ENCODE measurements around the gene CCT8.

CCT8 gene

DNA sequence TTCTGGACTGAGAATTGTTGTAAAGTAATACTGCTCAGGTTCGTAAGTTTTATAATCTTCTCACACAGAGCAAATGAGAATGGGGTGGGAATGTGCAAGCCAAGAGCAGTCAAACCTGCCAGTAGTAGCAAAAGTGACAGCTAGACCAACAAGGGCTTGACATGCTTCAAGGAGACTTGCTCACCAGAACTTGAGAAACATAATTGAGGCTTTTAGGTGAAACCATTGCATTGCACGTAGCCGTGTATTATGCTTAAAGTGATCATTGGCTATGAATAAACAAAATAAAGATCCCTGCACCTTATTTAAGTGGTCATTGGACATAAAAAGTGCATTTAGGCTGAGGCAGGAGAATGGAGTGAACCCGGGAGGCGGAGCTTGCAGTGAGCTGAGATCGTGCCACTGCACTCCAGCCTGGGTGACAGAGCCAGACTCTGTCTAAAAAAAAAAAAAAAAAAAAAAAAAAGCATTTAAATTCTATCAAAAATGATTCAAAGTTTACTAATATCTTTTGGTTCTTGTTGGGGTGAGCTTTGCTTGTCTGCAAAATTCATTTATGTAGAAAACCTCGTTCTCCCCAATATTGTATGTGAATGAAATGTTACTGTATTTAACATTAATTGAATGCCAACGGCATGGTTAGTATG is 11.8 kb upstream of the CCT8 start:
- TF ChIP-seq, protein P1, sequence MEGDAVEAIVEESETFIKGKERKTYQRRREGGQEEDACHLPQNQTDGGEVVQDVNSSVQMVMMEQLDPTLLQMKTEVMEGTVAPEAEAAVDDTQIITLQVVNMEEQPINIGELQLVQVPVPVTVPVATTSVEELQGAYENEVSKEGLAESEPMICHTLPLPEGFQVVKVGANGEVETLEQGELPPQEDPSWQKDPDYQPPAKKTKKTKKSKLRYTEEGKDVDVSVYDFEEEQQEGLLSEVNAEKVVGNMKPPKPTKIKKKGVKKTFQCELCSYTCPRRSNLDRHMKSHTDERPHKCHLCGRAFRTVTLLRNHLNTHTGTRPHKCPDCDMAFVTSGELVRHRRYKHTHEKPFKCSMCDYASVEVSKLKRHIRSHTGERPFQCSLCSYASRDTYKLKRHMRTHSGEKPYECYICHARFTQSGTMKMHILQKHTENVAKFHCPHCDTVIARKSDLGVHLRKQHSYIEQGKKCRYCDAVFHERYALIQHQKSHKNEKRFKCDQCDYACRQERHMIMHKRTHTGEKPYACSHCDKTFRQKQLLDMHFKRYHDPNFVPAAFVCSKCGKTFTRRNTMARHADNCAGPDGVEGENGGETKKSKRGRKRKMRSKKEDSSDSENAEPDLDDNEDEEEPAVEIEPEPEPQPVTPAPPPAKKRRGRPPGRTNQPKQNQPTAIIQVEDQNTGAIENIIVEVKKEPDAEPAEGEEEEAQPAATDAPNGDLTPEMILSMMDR (IDR thresholded peaks at IDR 0.05; ENCODE audit: borderline replicate concordance, control extremely low read depth, extremely low read depth, insufficient read depth, missing control alignments), result no peak
- DNase-seq (ENCODE audit: low spot score), result no peak
- in situ Hi-C loops (cut with MboI; ENCODE audit: low sequenced_read_pairs, unreplicated experiment), result loop anchor here (25.0 kb wide), 1 partner anchor 752 kb away; no protein-coding TSS in a partner anchor

DNA sequence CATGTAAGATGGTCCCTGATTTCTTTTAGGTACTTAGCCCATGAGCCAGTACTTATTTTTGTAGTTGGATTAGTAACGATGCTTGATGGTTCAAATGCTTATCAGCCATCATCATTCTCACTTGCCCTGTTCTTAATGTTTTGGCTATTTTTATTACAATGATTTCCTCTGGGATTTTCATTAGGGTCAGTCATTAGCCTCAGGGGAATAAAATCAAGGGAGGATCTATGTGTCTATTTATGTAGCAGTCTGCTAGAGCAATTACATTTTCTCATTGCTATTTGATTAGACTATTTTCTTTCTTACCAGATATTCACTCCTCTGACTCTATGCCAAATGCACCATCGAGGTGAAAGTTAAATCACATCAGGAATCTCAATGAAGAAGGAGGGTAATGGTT is 10.9 kb upstream of the CCT8 start:
- TF ChIP-seq, protein P1 (IDR thresholded peaks at IDR 0.05; ENCODE audit: borderline replicate concordance, control extremely low read depth, extremely low read depth, insufficient read depth, missing control alignments), result no peak
- DNase-seq (ENCODE audit: low spot score), result no peak
- in situ Hi-C loops (cut with MboI; ENCODE audit: low sequenced_read_pairs, unreplicated experiment), result loop anchor here (5.0 to 25.0 kb wide), 2 partner anchors 288 to 753 kb away; no protein-coding TSS in a partner anchor

DNA sequence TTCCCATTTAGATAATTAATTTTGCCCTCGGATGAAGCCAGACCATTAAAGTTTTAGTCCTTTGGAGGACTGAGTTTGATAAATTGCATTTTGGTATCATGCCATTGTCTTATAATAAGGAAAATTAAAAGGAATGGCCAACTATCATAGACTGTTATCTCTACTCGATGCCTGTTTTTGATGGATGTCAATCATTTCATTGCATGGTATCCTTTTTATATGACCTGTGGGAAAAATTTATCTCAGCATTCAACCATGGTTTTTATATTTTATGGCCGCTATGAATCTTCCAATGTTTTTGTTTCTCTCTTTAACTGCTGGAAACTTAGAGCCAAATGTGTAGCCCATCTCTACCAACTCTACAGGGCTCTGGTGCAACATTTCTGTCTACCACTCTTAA is 9.9 kb upstream of the CCT8 start:
- in situ Hi-C loops (cut with MboI; ENCODE audit: low sequenced_read_pairs, unreplicated experiment), result loop anchor here (5.0 to 25.0 kb wide), 2 partner anchors 289 to 754 kb away; no protein-coding TSS in a partner anchor
- TF ChIP-seq, protein P1 (IDR thresholded peaks at IDR 0.05; ENCODE audit: borderline replicate concordance, control extremely low read depth, extremely low read depth, insufficient read depth, missing control alignments), result no peak
- DNase-seq (ENCODE audit: low spot score), result no peak

DNA sequence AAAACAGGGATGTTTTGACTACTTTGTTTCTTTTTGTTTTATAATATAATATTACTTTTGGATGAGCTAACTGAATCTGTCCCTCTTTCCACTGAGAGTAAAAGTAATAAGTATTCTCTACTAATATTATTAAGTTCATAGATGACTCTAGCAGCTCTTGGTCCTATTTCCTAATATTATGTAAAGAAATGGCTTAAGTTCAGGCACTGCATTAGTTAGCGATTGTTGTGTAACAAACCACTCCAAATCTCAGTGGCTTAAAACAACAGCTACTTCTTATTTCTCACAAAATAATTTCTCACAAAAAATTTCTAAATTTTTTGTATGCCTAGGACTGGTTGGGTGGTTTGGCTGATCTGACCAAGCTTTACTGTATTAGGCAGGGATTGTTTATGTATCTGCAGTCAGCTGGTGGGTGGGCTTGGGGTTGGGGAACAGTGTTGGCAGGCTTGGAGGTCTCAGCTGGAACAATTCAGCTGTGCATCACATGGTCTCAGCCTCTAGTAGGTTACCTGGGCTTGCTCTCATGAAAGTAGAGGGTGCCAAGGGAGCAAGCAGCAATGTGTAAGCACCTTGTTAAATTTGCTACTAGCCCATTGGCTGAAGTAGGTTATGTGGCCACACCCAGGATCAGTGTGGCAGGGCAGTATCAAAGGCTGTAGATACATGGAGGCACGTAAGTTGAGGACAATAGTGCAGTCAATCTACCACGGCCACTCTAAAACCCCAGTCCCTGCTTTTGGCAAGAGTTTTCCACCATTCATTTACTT is 8.8 kb upstream of the CCT8 start:
- TF ChIP-seq, protein P1 (IDR thresholded peaks at IDR 0.05; ENCODE audit: borderline replicate concordance, control extremely low read depth, extremely low read depth, insufficient read depth, missing control alignments), result no peak
- in situ Hi-C loops (cut with MboI; ENCODE audit: low sequenced_read_pairs, unreplicated experiment), result loop anchor here (5.0 to 25.0 kb wide), 2 partner anchors 290 to 755 kb away; no protein-coding TSS in a partner anchor

DNA sequence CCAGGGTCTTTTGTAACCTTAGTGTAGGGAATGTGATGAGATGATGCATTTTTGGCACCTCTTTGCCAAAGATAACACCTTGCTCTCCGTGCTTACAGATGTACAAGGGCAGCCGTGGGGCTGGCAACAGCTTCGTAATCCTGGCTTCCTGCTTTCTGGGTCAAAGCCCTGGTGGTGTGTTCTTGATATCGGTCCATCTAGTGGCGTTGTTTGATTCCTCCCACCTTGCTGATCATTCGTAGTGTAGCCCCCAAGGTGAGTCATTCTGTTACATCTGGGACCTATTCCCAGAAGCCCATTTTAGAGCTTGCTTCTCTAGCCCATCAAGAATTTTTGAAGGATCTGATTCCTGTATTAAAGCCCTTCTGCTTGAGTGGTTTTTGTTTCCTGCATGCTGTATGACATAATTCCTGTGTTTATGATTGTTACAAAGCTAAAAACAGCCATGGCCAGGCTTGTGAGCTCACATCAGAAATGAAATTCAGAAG is 7.0 kb upstream of the CCT8 start:
- in situ Hi-C loops (cut with MboI; ENCODE audit: low sequenced_read_pairs, unreplicated experiment), result loop anchor here (5.0 to 25.0 kb wide), 2 partner anchors 292 to 757 kb away; no protein-coding TSS in a partner anchor
- TF ChIP-seq, protein P1 (IDR thresholded peaks at IDR 0.05; ENCODE audit: borderline replicate concordance, control extremely low read depth, extremely low read depth, insufficient read depth, missing control alignments), result no peak
- DNase-seq (ENCODE audit: low spot score), result no peak

More for the DNA sequence above, 8.8 kb upstream of the CCT8 start:
- DNase-seq (ENCODE audit: low spot score), result no peak
